Stomach (tissue), 4 donors: ENCODE results near the gene USP32.

ENCODE experiments used
- CTCF ChIP-seq, 7 experiments: fragments of 450-650 bp in 4 of 7; fragments of 200-600 bp in 3 of 7; sonication (generic) in 3 of 7; IDR thresholded peaks; one replicate each; pipeline ENCODE4 v1.5.1; 2016 to 2019; ENCODE audit warnings: antibody characterized with exemption in 7 of 7, control low read depth in 2 of 7, mild to moderate bottlenecking in 1 of 7
- POLR2AphosphoS5 ChIP-seq, 3 donors: sonication (generic); formaldehyde crosslinking; IDR thresholded peaks; one replicate each; pipeline ENCODE4 v1.6.1; 2016; ENCODE audit warnings: antibody characterized with exemption in 3 of 3

- TF ChIP-seq POLR2AphosphoS5 (IDR thresholded peaks at IDR 0.05) (no peak), CTCF (IDR thresholded peaks at IDR 0.05) (no peak)
Measured at GRCh38 chr17:60165223-60165622, 226.7 kb downstream of the USP32 start.
